Ascending aorta (tissue), 2 donors: Measurements from ENCODE around the gene PRPF40A. TPM values are rescaled to one million over a fixed set of nuclear protein-coding genes. Genes with fewer than 3 reads are reported as not detected.

ENCODE experiments used
- DNase-seq, 2 donors: peaks; one replicate each; pipeline ENCODE4 v3.0.0-alpha.2; 2019; ENCODE audit warnings: low spot score in 2 of 2
- H3K27ac ChIP-seq, 2 donors: fragments of 200-600 bp; sonication (generic); one replicate each; pipeline ENCODE4 v1.5.1; 2016 to 2017; ENCODE audit warnings: mild to moderate bottlenecking in 1 of 2
- H3K27me3 ChIP-seq: fragments of 200-600 bp; sonication (generic); one replicate; pipeline ENCODE4 v1.5.1; 2017
- H3K36me3 ChIP-seq, 2 donors: fragments of 200-600 bp; sonication (generic); one replicate each; pipeline ENCODE4 v1.5.1; 2016
- H3K4me1 ChIP-seq, 2 donors: fragments of 200-600 bp; sonication (generic); one replicate each; pipeline ENCODE4 v1.5.1; 2016 to 2017; ENCODE audit warnings: mild to moderate bottlenecking in 1 of 2
- H3K4me3 ChIP-seq, 2 donors: fragments of 200-600 bp; sonication (generic); one replicate each; pipeline ENCODE4 v1.5.1; 2016 to 2017; ENCODE audit warnings: mild to moderate bottlenecking in 1 of 2
- H3K9me3 ChIP-seq, 2 donors: fragments of 200-600 bp; sonication (generic); one replicate each; pipeline ENCODE4 v1.5.1; 2016
- intact Hi-C: fragments of 100-400 bp; cut with DNase I; formaldehyde crosslinking; loops from one replicate; pipeline ENCODE4 v1.15.1; 2023
- total RNA-seq: library from RNA; depleted of rRNA; stranded (reverse); fragments of >200 nt; gene quantifications from one replicate; pipeline ENCODE4 v1.1.0, GENCODE V29; 2016
- TF ChIP-seq, protein P1 (sequence below), 3 experiments: fragments of 200-600 bp in 2 of 3; fragments of 450-650 bp in 1 of 3; sonication (generic) in 2 of 3; IDR thresholded peaks; one replicate each; pipeline ENCODE4 v1.5.1; 2016 to 2019; ENCODE audit warnings: antibody characterized with exemption in 3 of 3, mild to moderate bottlenecking in 1 of 3, moderate library complexity in 1 of 3

Gene PRPF40A
- total RNA-seq, 1 donor from 2014 or later: 28.9 TPM

DNA sequence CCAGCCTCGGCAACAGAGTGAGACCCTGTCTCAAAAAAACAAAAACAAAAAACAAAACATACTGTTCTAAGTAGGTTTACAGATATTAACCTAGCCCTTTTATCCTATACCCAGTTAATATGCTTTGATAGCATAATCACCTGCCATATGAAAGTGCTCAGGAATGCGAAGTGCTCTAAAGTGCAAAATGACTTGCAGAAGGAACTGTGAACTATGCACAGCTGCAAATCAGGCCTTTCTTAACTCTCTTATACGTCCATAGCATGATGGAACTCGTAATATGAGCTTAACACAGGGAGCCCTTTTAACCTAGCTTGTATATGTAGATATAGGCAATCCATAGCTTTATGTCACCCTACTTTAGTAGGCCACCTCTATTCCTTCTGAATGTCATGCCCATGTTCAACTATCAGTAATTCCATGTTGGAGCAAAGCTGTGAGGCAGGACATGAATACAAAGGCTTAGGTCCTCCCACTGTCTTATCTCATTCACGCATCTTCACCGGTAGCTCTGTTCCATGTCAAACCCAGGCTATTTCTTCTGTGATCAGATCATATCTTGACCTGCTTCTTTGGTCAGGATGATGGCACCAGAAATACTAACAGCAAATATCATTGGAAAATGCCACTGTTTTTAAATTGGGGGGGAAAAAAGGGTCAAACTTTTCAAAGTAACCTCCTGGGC lies 72.9 kb downstream of the PRPF40A start:
- Histone ChIP-seq H3K27ac (no peak overlapping the region), H3K9me3 (no peaks in the 10 kb centered on the region), H3K36me3 (peaks cover 42 to 50% of the 10 kb centered on the region in 2 donors), H3K4me1 (peaks cover 0 to 3% of the 10 kb centered on the region in 2 donors), H3K27me3 (no peaks in the 10 kb centered on the region), H3K4me3 (no peak overlapping the region)
- TF ChIP-seq, protein P1, sequence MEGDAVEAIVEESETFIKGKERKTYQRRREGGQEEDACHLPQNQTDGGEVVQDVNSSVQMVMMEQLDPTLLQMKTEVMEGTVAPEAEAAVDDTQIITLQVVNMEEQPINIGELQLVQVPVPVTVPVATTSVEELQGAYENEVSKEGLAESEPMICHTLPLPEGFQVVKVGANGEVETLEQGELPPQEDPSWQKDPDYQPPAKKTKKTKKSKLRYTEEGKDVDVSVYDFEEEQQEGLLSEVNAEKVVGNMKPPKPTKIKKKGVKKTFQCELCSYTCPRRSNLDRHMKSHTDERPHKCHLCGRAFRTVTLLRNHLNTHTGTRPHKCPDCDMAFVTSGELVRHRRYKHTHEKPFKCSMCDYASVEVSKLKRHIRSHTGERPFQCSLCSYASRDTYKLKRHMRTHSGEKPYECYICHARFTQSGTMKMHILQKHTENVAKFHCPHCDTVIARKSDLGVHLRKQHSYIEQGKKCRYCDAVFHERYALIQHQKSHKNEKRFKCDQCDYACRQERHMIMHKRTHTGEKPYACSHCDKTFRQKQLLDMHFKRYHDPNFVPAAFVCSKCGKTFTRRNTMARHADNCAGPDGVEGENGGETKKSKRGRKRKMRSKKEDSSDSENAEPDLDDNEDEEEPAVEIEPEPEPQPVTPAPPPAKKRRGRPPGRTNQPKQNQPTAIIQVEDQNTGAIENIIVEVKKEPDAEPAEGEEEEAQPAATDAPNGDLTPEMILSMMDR (IDR thresholded peaks at IDR 0.05): no peak
- intact Hi-C loops: no loop called here
- no peak for DNase-seq

DNA sequence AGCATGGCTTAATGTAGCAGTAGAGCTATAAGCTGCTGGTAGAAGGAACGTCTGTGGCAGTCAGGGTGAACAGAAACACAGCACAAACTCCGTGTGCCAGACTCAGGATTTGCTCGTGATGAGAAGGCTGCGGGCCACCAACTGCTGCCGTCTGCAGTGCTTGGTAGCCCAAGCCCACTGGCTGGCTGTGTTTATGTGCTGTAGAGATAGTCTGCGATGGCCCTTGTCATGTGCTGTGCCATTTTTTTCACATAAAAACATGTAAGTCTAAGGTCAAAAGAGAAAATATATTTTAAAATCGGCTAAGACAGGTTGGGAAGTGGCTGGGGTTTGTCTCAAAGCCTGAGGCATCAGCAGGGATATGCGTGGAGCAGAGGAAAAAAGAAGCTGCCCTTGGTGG lies 78.7 kb downstream of the PRPF40A start:
- H3K27me3 ChIP-seq: no peaks in the 10 kb centered on the region
- H3K4me3 ChIP-seq: no peak overlapping the region
- H3K9me3 ChIP-seq: no peaks in the 10 kb centered on the region
- no peak for DNase-seq
- peaks cover 51 to 59% of the 10 kb centered on the region in 2 donors for H3K36me3 ChIP-seq
- TF ChIP-seq, protein P1 (IDR thresholded peaks at IDR 0.05): no peak
- intact Hi-C loops: no loop called here
- no peak overlapping the region for H3K27ac ChIP-seq
- no peaks in the 10 kb centered on the region for H3K4me1 ChIP-seq

DNA sequence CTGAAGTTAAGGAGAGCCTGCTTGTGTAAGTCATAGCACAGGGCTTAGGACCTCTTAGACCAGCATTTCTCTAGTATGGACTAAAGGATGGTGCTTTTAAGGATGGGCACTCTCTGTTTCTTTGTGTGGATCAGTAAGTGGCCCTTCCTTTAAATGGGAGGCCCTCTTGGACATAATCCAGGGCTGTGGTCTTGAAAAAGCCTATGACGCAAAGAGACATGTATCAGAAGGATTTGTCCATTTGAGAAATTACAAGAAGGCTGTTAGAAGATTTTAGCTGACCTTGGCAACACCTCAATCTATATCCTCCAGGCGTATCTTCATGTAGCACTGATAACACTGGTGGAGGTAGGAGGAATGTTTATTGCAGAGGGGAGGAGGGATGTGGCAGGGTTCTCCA lies 79.2 kb downstream of the PRPF40A start:
- H3K4me3 ChIP-seq: no peak overlapping the region
- DNase-seq: no peak
- peaks cover 52 to 60% of the 10 kb centered on the region in 2 donors for H3K36me3 ChIP-seq
- TF ChIP-seq, protein P1 (IDR thresholded peaks at IDR 0.05): no peak
- no peaks in the 10 kb centered on the region for H3K4me1 ChIP-seq
- H3K9me3 ChIP-seq: no peaks in the 10 kb centered on the region
- intact Hi-C loops: no loop called here
- no peak overlapping the region for H3K27ac ChIP-seq
- no peaks in the 10 kb centered on the region for H3K27me3 ChIP-seq

DNA sequence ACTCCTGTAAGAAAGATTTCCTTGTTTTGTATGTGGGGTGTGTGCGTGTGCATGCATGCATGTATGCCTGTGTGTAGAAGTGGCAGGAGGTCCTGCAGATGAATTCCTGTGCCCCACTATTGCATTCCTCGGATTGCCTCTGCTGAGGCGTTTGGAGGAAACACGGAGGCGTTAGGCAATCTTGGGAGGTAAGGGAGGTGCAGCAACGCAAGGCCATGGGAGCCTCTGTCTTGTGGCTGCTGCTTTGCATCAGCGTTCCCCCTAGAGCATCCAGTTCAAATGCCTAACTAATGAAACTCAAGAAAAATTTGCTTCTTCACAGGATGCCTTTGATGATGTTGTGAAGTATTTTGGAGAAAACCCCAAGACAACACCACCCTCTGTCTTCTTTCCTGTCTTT lies 80.0 kb downstream of the PRPF40A start:
- Histone ChIP-seq H3K36me3 (peaks cover 46 to 63% of the 10 kb centered on the region in 2 donors), H3K4me1 (no peaks in the 10 kb centered on the region), H3K9me3 (no peaks in the 10 kb centered on the region), H3K27ac (no peak overlapping the region), H3K4me3 (no peak overlapping the region), H3K27me3 (no peaks in the 10 kb centered on the region)
- TF ChIP-seq, protein P1 (IDR thresholded peaks at IDR 0.05): no peak
- no peak for DNase-seq
- intact Hi-C loops: no loop called here

DNA sequence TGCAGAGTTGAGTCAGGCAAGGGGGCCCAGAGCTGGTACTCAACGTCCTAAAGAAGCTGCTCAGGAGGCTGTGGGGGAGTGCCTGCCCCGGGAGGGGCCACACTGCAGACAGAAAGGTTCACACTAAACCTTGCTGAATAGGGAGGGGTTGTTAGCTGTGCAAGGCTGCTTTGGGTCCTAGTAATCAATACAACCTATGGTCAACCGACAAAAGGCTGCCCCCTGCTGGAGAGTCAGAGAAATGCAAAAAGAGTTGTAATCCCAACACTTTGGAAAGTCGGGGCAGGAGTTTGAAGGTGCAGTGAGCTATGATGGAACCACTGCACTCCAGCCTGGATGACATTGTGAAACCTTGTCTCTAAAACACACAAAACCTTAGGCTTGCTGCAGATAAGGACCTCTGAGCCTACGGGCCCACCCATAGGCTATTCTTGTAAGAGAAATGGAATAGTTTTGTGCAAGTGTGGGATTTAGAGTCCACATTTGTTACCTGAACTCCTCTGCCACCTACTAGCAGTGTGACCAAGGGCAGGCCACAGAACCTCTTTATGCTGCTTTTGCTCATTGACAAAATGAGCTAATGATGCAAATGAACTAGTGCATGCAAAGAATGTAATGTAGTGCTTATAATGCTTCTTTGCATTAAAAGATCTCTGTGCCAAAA lies 81.5 kb downstream of the PRPF40A start:
- Histone ChIP-seq H3K27me3 (no peaks in the 10 kb centered on the region), H3K4me1 (no peaks in the 10 kb centered on the region), H3K27ac (no peak overlapping the region), H3K36me3 (peaks cover 40 to 62% of the 10 kb centered on the region in 2 donors), H3K9me3 (no peaks in the 10 kb centered on the region), H3K4me3 (no peak overlapping the region)
- intact Hi-C loops: loop anchor here (1.0 to 2.0 kb wide), 2 partner anchors 445 to 459 kb away; no protein-coding TSS in a partner anchor
- TF ChIP-seq, protein P1 (IDR thresholded peaks at IDR 0.05): peak; percentile 66 to 76 (median 71)
- peak in 1 of 2 donors; percentile 69 for DNase-seq
